GM21786 (cell line): Measurements from ENCODE around the gene PDE7B.

Source experiments
- ATAC-seq: cut with Tn5 transposase; IDR thresholded peaks from one replicate; pipeline ENCODE4 v1.9.1; 2021; ENCODE audit not compliant: unreplicated experiment

PDE7B gene

GRCh38 chr6:136173519-136174507 lies 322.3 kb downstream of the PDE7B start:
- ATAC-seq = no peak

GRCh38 chr6:136174510-136174909 lies 323.0 kb downstream of the PDE7B start:
- ATAC-seq = no peak

GRCh38 chr6:136175873-136176272 lies 324.4 kb downstream of the PDE7B start:
- ATAC-seq = no peak

- ATAC-seq = no peak
Observed at GRCh38 chr6:136178749-136179148, 327.2 kb downstream of the PDE7B start.

GRCh38 chr6:136180704-136181511 lies 329.4 kb downstream of the PDE7B start:
- ATAC-seq = no peak

GRCh38 chr6:136181512-136181833 lies 330.0 kb downstream of the PDE7B start:
- no peak for ATAC-seq

- no peak for ATAC-seq
Observed at GRCh38 chr6:136181861-136182260, 330.4 kb downstream of the PDE7B start.

- no peak for ATAC-seq
Observed at GRCh38 chr6:136184738-136185137, 333.2 kb downstream of the PDE7B start.

GRCh38 chr6:136186363-136186762 lies 334.9 kb downstream of the PDE7B start:
- no peak for ATAC-seq

GRCh38 chr6:136188486-136188885 lies 337.0 kb downstream of the PDE7B start:
- ATAC-seq = no peak

GRCh38 chr6:136189104-136189503 lies 337.6 kb downstream of the PDE7B start:
- no peak for ATAC-seq

- ATAC-seq = no peak
Observed at GRCh38 chr6:136191606-136192312, 340.3 kb downstream of the PDE7B start.

- no peak for ATAC-seq
Observed at GRCh38 chr6:136192902-136193301, 341.4 kb downstream of the PDE7B start.

GRCh38 chr6:136201732-136202131 lies 350.2 kb downstream of the PDE7B start:
- ATAC-seq = no peak

- ATAC-seq = no peak
Observed at GRCh38 chr6:136208783-136209182, 357.3 kb downstream of the PDE7B start.

GRCh38 chr6:136209496-136209895 lies 358.0 kb downstream of the PDE7B start:
- ATAC-seq = no peak

- no peak for ATAC-seq
Observed at GRCh38 chr6:136210398-136211165, 359.1 kb downstream of the PDE7B start.

- ATAC-seq = no peak
Observed at GRCh38 chr6:136212608-136213007, 361.1 kb downstream of the PDE7B start.

GRCh38 chr6:136213012-136213539 lies 361.6 kb downstream of the PDE7B start:
- ATAC-seq = no peak

GRCh38 chr6:136213853-136214252 lies 362.4 kb downstream of the PDE7B start:
- no peak for ATAC-seq
